Measurements from ENCODE around the gene BMP3.

BMP3 gene

DNA sequence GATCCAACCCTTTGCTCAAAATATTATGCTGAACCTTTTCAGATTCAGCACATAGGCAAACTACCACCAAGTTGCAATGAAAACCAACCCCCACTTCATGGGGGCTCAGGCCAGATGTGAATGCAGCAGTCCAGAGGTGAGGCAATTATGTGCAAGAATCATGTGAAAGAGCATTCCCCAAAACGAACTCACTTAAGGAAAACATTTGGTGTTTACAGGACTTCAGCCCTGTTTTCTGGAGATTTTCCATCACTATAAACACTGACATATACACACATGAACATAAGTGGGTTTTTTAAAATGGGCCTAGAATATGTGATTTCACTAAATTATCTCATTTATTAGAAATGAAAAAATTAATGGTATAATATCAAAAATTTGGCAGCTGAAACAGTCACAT, 31.5 kb downstream of the BMP3 start:
- Mint-ChIP-seq H3K4me3 (no peak overlapping the region), H3K36me3 (no peaks in the 10 kb centered on the region), H3K27ac (no peak overlapping the region), H3K9me3 (ENCODE audit: low read depth) (no peaks in the 10 kb centered on the region), H3K27me3 (peaks cover 14% of the 10 kb centered on the region), H3K4me1 (ENCODE audit: low read depth) (no peaks in the 10 kb centered on the region)

DNA sequence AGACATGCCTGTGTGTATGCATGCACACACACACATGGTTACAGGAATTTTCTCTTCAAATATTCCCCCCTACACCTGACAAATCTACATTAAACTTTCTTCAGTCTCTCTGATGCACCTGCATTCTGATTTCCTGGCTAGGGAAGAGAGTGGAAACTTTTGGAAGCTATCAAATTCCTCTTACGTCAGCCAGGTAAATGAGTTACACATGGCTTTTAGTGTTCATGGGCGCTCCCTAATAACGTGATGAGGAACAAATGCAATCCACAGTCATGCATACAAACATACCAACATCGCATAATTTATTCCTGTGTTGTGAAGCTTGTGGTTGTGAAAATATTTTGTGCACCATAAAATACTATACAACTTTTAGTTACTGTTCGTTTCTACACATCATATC, 34.9 kb downstream of the BMP3 start:
- Mint-ChIP-seq H3K36me3 (no peaks in the 10 kb centered on the region), H3K27ac (no peak overlapping the region), H3K4me3 (no peak overlapping the region), H3K27me3 (peaks cover 14% of the 10 kb centered on the region), H3K4me1 (ENCODE audit: low read depth) (no peaks in the 10 kb centered on the region), H3K9me3 (ENCODE audit: low read depth) (no peaks in the 10 kb centered on the region)

DNA sequence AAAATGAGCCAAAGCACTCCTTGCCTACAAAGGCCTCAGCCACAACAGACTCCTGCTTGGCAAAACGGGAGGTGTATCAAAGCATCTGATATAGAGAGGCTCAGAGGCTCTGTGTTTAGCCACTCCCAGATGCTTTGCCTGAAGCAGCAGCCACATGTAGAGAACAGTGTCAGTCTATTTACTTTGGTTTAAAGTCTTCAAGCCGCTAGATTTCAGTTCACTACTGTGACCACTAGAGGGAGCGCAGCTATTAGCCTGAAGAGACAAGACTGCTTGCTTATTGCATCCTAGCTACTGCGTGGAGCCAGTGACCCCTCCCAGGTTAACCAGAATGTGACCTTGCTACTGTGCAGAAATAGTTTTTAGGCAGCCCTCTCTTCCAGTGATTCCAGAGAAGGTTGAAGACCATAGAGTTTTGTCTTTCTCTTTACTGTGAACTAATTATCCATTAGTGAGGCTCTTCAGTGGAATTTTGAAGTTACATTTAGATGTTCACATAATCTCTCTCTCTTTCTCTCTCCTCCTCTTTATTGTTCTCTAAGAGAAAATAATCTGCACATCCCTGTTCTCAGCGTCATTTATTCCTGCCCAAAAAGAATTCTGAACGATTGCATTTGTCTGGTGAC, 39.3 kb downstream of the BMP3 start:
- Mint-ChIP-seq H3K36me3 (no peaks in the 10 kb centered on the region), H3K4me1 (ENCODE audit: low read depth) (no peaks in the 10 kb centered on the region), H3K9me3 (ENCODE audit: low read depth) (no peaks in the 10 kb centered on the region), H3K4me3 (no peak overlapping the region), H3K27ac (no peak overlapping the region), H3K27me3 (peaks cover 14% of the 10 kb centered on the region)

DNA sequence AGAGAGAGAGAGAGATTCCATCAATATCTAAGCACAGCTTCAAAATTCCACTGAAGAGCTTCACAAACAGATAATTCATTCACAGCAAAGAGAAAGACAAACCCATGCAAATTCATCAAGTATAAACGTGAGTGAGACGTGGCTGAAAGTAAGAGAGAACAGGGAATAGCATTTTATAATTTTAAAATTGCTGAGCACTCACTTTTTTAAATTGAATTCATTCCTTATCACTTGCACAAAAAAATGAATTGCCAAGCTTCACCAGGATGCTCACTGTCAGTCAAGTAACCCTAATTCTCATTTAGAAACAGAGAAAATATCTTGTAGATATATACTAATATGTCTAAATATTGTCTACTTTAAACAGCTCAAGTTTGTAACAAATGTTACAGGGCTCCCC, 40.5 kb downstream of the BMP3 start:
- Mint-ChIP-seq H3K27me3 (peaks cover 12% of the 10 kb centered on the region), H3K9me3 (ENCODE audit: low read depth) (no peaks in the 10 kb centered on the region), H3K27ac (no peak overlapping the region), H3K4me3 (no peak overlapping the region), H3K4me1 (ENCODE audit: low read depth) (no peaks in the 10 kb centered on the region), H3K36me3 (no peaks in the 10 kb centered on the region)

DNA sequence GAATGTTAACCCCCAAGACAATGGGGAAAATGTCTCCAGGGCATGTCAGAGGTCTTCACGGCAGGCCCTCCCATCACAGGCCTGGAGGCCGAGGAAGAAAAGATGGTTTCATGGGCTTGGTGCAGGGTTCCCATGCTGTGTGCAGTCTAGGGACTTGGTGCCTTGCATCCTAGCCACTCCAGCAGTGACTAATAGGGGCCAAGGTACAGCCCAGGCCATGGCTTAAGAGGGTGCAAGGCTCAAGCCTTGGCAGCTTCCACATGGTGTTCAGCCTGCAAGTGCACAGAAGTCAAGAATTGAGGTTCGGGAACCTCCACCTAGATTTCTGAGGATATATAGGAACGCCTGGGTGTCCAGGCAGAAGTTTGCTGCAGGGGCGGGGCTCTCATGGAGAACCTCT, 50.6 kb downstream of the BMP3 start:
- no peaks in the 10 kb centered on the region for H3K36me3 Mint-ChIP-seq
- H3K4me1 Mint-ChIP-seq (ENCODE audit: low read depth), result no peaks in the 10 kb centered on the region
- no peak overlapping the region for H3K27ac Mint-ChIP-seq
- peaks cover 8% of the 10 kb centered on the region for H3K27me3 Mint-ChIP-seq
- H3K4me3 Mint-ChIP-seq, result no peak overlapping the region
- H3K9me3 Mint-ChIP-seq (ENCODE audit: low read depth), result no peaks in the 10 kb centered on the region

DNA sequence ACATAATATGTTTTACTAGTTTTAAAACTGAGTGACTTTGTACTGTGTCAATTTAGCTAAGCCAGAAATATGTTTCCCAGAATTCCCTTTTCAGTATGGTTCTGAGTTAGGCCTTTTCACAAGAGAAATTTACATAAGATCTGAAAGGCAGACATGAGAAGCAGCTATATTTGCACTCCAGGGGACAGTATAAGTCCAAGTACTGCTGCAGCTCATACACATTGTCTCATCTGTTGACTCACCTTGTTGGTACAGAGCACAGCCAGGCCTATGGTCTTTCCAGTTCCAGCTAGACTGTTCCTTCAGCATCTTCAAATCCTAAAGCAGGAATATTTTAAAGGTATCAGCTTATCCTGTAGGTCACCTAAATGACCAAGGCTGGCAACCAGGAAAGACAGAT, 53.5 kb downstream of the BMP3 start:
- Mint-ChIP-seq H3K27ac (no peak overlapping the region), H3K4me3 (no peak overlapping the region), H3K36me3 (no peaks in the 10 kb centered on the region), H3K27me3 (no peaks in the 10 kb centered on the region), H3K4me1 (ENCODE audit: low read depth) (no peaks in the 10 kb centered on the region), H3K9me3 (ENCODE audit: low read depth) (no peaks in the 10 kb centered on the region)

DNA sequence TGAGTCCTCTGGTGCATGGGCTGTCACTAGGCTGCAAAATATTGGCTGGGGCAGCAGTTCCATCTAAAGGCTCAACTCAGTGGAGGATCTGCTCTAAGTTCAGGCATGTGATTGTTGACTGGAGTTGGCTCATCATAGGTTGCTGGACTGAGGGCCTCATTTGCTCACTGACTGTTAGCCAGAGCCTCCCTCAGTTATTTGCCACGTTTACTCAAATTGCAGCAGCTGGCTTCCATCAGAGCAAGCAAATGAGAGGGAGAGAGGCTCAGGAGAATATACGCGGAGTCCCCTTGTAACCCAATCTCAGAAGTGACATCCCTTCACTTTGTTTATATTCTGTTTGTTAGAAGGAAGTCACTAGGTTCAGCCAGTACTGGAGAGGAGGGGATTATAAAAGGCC, 54.1 kb downstream of the BMP3 start:
- no peaks in the 10 kb centered on the region for H3K4me1 Mint-ChIP-seq (ENCODE audit: low read depth)
- H3K27me3 Mint-ChIP-seq, result no peaks in the 10 kb centered on the region
- H3K27ac Mint-ChIP-seq, result no peak overlapping the region
- H3K4me3 Mint-ChIP-seq, result no peak overlapping the region
- no peaks in the 10 kb centered on the region for H3K9me3 Mint-ChIP-seq (ENCODE audit: low read depth)
- no peaks in the 10 kb centered on the region for H3K36me3 Mint-ChIP-seq

DNA sequence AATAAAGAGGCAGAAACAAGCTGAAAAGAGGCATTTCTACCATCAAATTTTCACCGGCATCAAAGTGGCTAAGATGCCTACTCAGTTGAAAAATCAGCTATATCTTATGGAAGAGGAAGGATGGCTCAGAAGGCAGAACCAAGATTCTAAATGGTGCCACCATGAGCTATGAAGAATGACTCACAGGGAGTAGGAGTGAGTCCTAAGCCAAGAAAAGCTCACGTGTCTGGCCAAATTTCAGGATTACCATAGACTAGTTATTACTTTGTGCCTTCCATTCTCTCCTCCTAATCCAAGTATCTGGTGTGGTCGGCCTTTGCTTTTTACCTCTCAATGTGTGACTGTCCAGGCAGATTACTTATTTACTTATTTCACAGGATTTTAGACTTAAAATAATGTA, 54.8 kb downstream of the BMP3 start:
- H3K27ac Mint-ChIP-seq, result no peak overlapping the region
- no peaks in the 10 kb centered on the region for H3K27me3 Mint-ChIP-seq
- no peaks in the 10 kb centered on the region for H3K4me1 Mint-ChIP-seq (ENCODE audit: low read depth)
- no peaks in the 10 kb centered on the region for H3K9me3 Mint-ChIP-seq (ENCODE audit: low read depth)
- H3K36me3 Mint-ChIP-seq, result no peaks in the 10 kb centered on the region
- no peak overlapping the region for H3K4me3 Mint-ChIP-seq

DNA sequence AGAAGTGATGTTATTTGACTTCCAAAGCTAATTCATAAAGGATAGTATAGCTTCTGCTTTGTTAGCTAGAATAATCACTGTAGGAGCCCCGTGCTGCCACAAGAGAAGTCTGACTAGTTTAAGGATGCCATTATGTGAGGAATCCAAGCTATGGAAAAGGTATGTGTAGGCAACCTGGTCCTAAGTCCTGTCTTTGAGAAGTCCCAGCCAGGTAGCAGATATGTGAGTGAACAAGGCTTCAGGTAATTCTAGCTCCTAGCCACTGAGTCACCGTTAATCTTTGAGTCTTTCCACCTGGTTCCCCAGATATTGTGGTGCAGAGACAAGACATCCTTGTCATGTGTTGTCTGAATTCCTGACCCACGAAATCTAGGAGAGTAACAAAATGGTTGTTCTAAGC, 55.5 kb downstream of the BMP3 start:
- Mint-ChIP-seq H3K36me3 (no peaks in the 10 kb centered on the region), H3K4me3 (no peak overlapping the region), H3K27me3 (no peaks in the 10 kb centered on the region), H3K4me1 (ENCODE audit: low read depth) (no peaks in the 10 kb centered on the region), H3K9me3 (ENCODE audit: low read depth) (no peaks in the 10 kb centered on the region), H3K27ac (no peak overlapping the region)

DNA sequence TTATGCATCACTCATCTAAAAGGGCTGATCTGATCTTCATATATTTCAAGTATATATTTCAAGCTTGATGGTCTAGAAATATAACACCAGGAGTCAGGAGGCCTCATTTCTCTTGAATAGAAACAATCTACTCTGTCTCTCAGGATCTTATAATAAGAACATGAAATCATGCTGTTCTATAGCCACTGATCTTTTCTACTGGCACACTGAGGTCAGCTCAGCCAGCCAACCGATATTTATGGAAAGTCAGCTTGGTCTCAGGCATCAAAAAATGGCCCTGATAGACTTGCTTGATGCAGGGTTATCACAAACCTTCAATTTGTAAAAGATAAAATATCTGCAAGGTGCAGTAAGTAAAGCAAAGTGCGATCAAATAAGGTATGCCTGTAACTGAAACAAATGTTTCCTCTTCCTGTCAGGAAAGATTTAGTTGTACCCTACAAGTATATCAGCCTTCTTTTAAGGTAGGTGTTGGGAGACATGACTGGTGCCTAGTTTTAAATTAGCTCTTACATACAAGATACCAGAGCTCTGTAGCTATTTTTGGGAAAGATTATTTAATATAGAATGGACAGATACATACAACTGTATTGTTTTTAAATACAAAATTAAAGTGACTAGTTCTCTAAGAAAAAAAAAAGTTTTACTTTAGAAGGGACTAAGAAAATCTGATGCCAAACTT, 63.4 kb downstream of the BMP3 start:
- H3K36me3 Mint-ChIP-seq, result peaks cover 5% of the 10 kb centered on the region
- H3K4me1 Mint-ChIP-seq (ENCODE audit: low read depth), result no peaks in the 10 kb centered on the region
- no peaks in the 10 kb centered on the region for H3K27me3 Mint-ChIP-seq
- no peaks in the 10 kb centered on the region for H3K9me3 Mint-ChIP-seq (ENCODE audit: low read depth)
- no peak overlapping the region for H3K27ac Mint-ChIP-seq
- H3K4me3 Mint-ChIP-seq, result no peak overlapping the region

DNA sequence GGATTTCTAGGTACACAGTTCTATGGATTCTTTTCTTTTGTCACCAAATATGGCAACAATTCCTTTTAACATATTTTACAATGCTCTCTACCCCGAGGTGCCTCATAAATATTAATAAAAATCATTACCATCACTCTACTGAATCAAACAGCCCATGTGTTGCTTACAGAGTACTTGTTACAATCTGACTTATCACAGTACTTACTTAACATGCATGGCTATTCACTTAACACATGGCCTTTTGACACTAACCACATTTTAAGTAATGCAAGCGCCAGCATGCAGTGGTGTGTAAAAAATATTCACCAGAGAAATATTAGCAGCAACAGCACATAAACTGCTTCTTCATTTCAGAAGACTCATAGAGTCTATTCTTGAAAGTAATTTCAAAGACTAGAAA, 64.9 kb downstream of the BMP3 start:
- peaks cover 5% of the 10 kb centered on the region for H3K36me3 Mint-ChIP-seq

DNA sequence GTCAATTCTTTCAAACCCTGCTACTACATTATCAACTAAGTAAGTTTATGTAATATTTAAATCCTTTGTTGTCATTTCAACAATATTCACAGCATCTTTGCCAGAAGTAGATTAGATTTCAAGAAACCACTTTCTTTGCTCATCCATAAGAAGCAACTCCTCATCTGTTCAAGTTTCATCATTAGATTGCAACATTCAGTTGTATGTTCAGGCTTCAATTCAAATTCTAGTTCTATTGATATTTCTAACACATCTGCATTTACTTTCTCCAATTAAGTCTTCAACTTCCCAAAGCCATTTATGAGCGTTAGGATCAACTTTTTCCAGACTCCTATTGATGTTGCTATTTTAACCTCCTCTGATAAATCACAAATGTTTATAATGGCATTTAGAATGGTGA, 66.1 kb downstream of the BMP3 start:
- Mint-ChIP-seq H3K27me3 (no peaks in the 10 kb centered on the region), H3K4me3 (no peak overlapping the region), H3K4me1 (ENCODE audit: low read depth) (no peaks in the 10 kb centered on the region), H3K36me3 (peaks cover 5% of the 10 kb centered on the region), H3K27ac (no peak overlapping the region), H3K9me3 (ENCODE audit: low read depth) (no peaks in the 10 kb centered on the region)

More for the DNA sequence above, 64.9 kb downstream of the BMP3 start:
- Mint-ChIP-seq H3K4me1 (ENCODE audit: low read depth) (no peaks in the 10 kb centered on the region), H3K27ac (no peak overlapping the region), H3K9me3 (ENCODE audit: low read depth) (no peaks in the 10 kb centered on the region), H3K4me3 (no peak overlapping the region), H3K27me3 (no peaks in the 10 kb centered on the region)

DNA sequence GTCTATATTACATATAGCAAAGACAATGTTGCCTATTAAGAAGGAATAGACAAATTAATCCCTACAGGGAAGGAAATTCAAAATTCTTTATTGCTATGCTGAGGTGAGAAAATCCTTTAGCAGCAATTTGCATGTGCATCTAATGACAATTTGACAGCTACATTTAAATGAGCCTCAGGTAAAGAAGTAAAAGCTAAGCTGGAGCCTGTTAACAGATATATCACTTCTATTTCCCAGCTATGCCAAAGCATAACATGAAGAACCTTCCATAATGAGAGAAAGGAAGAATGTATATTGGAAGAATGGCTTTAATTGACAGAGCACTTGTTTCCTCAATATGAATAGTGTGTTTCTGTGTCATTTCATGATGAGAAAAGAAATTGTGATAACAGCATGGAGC, 71.6 kb downstream of the BMP3 start:
- H3K9me3 Mint-ChIP-seq (ENCODE audit: low read depth), result no peaks in the 10 kb centered on the region
- H3K27ac Mint-ChIP-seq, result no peak overlapping the region
- H3K4me3 Mint-ChIP-seq, result no peak overlapping the region
- no peaks in the 10 kb centered on the region for H3K27me3 Mint-ChIP-seq
- peaks cover 5% of the 10 kb centered on the region for H3K36me3 Mint-ChIP-seq
- no peaks in the 10 kb centered on the region for H3K4me1 Mint-ChIP-seq (ENCODE audit: low read depth)

DNA sequence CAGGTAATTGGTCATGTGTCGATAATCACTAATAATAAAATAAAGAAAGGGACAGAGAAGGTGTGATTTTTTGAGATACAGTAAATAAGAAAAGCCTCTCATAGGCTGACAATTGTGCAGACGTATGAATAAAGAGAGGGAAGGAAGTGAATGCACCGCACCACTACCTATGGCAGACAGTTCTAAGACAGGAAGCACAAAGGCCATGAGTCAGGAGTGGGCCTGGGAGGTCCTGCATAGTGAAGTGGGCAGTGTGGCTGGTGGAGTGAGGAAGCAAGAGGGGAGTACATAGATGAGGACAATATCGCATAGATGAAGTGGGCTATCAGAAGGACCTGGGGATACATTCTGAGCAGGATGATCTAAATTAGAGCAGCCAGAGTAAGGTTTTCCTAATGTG, 75.6 kb downstream of the BMP3 start:
- Mint-ChIP-seq H3K27me3 (no peaks in the 10 kb centered on the region), H3K36me3 (peaks cover 2% of the 10 kb centered on the region), H3K4me1 (ENCODE audit: low read depth) (no peaks in the 10 kb centered on the region), H3K27ac (no peak overlapping the region), H3K9me3 (ENCODE audit: low read depth) (no peaks in the 10 kb centered on the region), H3K4me3 (no peak overlapping the region)

All from activated naive CD8-positive, alpha-beta T cell (primary cell).